SK-N-SH treated with all-trans-retinoic acid at 6 μM for 48 hours (cell line): ENCODE measurements around the gene ADCY5.

ENCODE experiments used
- SNAI2 ChIP-seq: fragments of 250-450 bp; sonication (Bioruptor Pico); IDR thresholded peaks from 2 replicates; pipeline ENCODE4 v1.5.0; 2020; ENCODE audit warnings: mild to moderate bottlenecking, moderate library complexity
- ZFP3 ChIP-seq: fragments of 250-450 bp; sonication (Bioruptor Pico); IDR thresholded peaks from 2 replicates; pipeline ENCODE4 v1.5.0; 2020; ENCODE audit warnings: mild to moderate bottlenecking, moderate library complexity
- ZNF565 ChIP-seq: fragments of 450-650 bp; formaldehyde crosslinking; conservative IDR thresholded peaks from 2 replicates; pipeline ENCODE4 v1.5.0; 2020; ENCODE audit warnings: low read depth, mild to moderate bottlenecking, moderate library complexity
- ZNF70 ChIP-seq: fragments of 450-650 bp; formaldehyde crosslinking; IDR thresholded peaks from 2 replicates; pipeline ENCODE4 v1.5.0; 2020; ENCODE audit warnings: mild to moderate bottlenecking, moderate library complexity

- TF ChIP-seq ZNF70 (no peak), ZFP3 (CRISPR knock-in tag) (no peak), SNAI2 (CRISPR knock-in tag) (no peak), ZNF565 (no peak)
Measured at GRCh38 chr3:123419181-123419849, 29.6 kb downstream of the ADCY5 start.
